ENCODE measurements around the gene TSPAN10.
"Not testable (repeated sequence)": the region's sequence is repeated elsewhere in the genome, so short reads cannot be mapped to it uniquely, and the experiment has no call there.

The TSPAN10 gene

GRCh38 chr17:81636505-81637288, at the start of gene TSPAN10, which contains the start of gene NPLOC4:
TSS of gene TSPAN10 (plus strand) at chr17:81637196. CDS start at chr17:81642413, 5,217 bp downstream.
TSS of gene NPLOC4 (minus strand) at chr17:81637112. CDS start at chr17:81636930, 182 bp downstream.
- DNase-seq: peak; percentile 91 to 96

GRCh38 chr17:81589612-81590011, 47.4 kb upstream of the TSPAN10 start:
- DNase-seq: no peak

- DNase-seq: no peak
Measured at GRCh38 chr17:81590121-81590520, 46.9 kb upstream of the TSPAN10 start.

- no peak for DNase-seq
Measured at GRCh38 chr17:81591971-81592370, 45.0 kb upstream of the TSPAN10 start.

- no peak for DNase-seq
Measured at GRCh38 chr17:81593105-81593871, 43.7 kb upstream of the TSPAN10 start.

- DNase-seq: no peak
Measured at GRCh38 chr17:81599719-81600486, 37.1 kb upstream of the TSPAN10 start.

- peak; percentile 43 to 80 for DNase-seq
Measured at GRCh38 chr17:81601525-81602120, 35.4 kb upstream of the TSPAN10 start.

- no peak for DNase-seq
Measured at GRCh38 chr17:81603846-81604610, 33.0 kb upstream of the TSPAN10 start.

- DNase-seq: no peak
Measured at GRCh38 chr17:81607431-81607830, 29.6 kb upstream of the TSPAN10 start.

GRCh38 chr17:81608082-81608481, 28.9 kb upstream of the TSPAN10 start:
- DNase-seq: no peak

- no peak for DNase-seq
Measured at GRCh38 chr17:81608605-81609004, 28.4 kb upstream of the TSPAN10 start.

- DNase-seq: peak in 1 of 2 donors; percentile 16
Measured at GRCh38 chr17:81609541-81610311, 27.3 kb upstream of the TSPAN10 start.

- no peak for DNase-seq
Measured at GRCh38 chr17:81612172-81612970, 24.6 kb upstream of the TSPAN10 start.

- no peak for DNase-seq
Measured at GRCh38 chr17:81615401-81615930, 21.5 kb upstream of the TSPAN10 start.

- no peak for DNase-seq
Measured at GRCh38 chr17:81616877-81617276, 20.1 kb upstream of the TSPAN10 start.

- not testable (repeated sequence) for DNase-seq
Measured at GRCh38 chr17:81618307-81618706, 18.7 kb upstream of the TSPAN10 start.

- DNase-seq: no peak
Measured at GRCh38 chr17:81621494-81622130, 15.4 kb upstream of the TSPAN10 start.

GRCh38 chr17:81630274-81630673, 6.7 kb upstream of the TSPAN10 start:
- no peak for DNase-seq

GRCh38 chr17:81631482-81631881, 5.5 kb upstream of the TSPAN10 start:
- DNase-seq: no peak

All from inflammatory macrophage treated with lipopolysaccharide for 1 hour (primary cell).